Upper lobe of left lung (tissue), 6 donors: ENCODE measurements around the gene NSUN2. TPM values are rescaled to one million over a fixed set of nuclear protein-coding genes. Genes with fewer than 3 reads are reported as not detected.

Source experiments
- ATAC-seq, 2 donors: fragments of 200-7000 bp; cut with Tn5 transposase; one replicate each; pipeline ENCODE4 v1.9.1; 2022; ENCODE audit warnings: mild to moderate bottlenecking in 2 of 2, moderate library complexity in 2 of 2; ENCODE audit not compliant: low FRiP score in 2 of 2
- DNase-seq, 2 donors: peaks; one replicate each; pipeline ENCODE4 v3.0.0-alpha.2; 2019 to 2020
- H3K27ac ChIP-seq, 4 donors: fragments of 200-600 bp; sonication (generic); one replicate each; pipeline ENCODE4 v1.5.1; 2016 to 2019
- H3K27me3 ChIP-seq, 4 donors: fragments of 200-600 bp; sonication (generic); one replicate each; pipeline ENCODE4 v1.5.1; 2017 to 2019
- H3K36me3 ChIP-seq, 4 donors: fragments of 200-600 bp; sonication (generic); one replicate each; pipeline ENCODE4 v1.5.1; 2016 to 2019
- H3K4me1 ChIP-seq, 4 donors: fragments of 200-600 bp; sonication (generic); one replicate each; pipeline ENCODE4 v1.5.1; 2018 to 2019
- H3K4me3 ChIP-seq, 4 donors: fragments of 200-600 bp; sonication (generic); one replicate each; pipeline ENCODE4 v1.5.1; 2017 to 2019; ENCODE audit warnings: mild to moderate bottlenecking in 2 of 4, moderate library complexity in 1 of 4
- H3K9me3 ChIP-seq, 4 donors: fragments of 200-600 bp; sonication (generic); one replicate each; pipeline ENCODE4 v1.5.1; 2018 to 2019
- EP300 ChIP-seq, 4 donors: sonication (generic); formaldehyde crosslinking; IDR thresholded peaks; one replicate each; pipeline ENCODE4 v1.5.1; 2017; ENCODE audit warnings: antibody characterized with exemption in 4 of 4, control low read depth in 2 of 4
- POLR2A ChIP-seq, 4 donors: fragments of 450-650 bp; IDR thresholded peaks; one replicate each; pipeline ENCODE4 v1.5.1; 2016 to 2017; ENCODE audit warnings: antibody characterized with exemption in 4 of 4, mild to moderate bottlenecking in 2 of 4
- POLR2AphosphoS5 ChIP-seq, 2 donors: sonication (generic); formaldehyde crosslinking; IDR thresholded peaks; one replicate each; pipeline ENCODE4 v1.5.1; 2017; ENCODE audit warnings: antibody characterized with exemption in 2 of 2
- WGBS, 2 donors: methylation state at CpG; one replicate each; pipeline ENCODE4 v1.1.5; 2017 to 2018; 5-methylcytosine and 5-hydroxymethylcytosine counted together
- total RNA-seq, 6 donors: library from RNA; depleted of rRNA in 4 of 6; stranded (reverse); fragments of >200 nt in 4 of 6; gene quantifications; one replicate each; pipeline versions ENCODE4 v1.1.0 to v1.2.1, GENCODE V29; 2016 to 2021
- TF ChIP-seq, protein P1 (sequence below), 6 experiments: fragments of 450-650 bp in 4 of 6; fragments of 200-600 bp in 2 of 6; sonication (generic) in 2 of 6; IDR thresholded peaks; one replicate each; pipeline ENCODE4 v1.5.1; 2016 to 2019; ENCODE audit warnings: antibody characterized with exemption in 6 of 6
- donor health status: DM: no; HTN: no; CAD: no; lungs with moderate emphysema.
- donor health status: DM: no; HTN: yes; CAD: no; lungs with severe emphysema.

Gene NSUN2
- total RNA-seq, 6 donors from 2014 or later: 41.9 to 92.2 (median 52.2) TPM

DNA sequence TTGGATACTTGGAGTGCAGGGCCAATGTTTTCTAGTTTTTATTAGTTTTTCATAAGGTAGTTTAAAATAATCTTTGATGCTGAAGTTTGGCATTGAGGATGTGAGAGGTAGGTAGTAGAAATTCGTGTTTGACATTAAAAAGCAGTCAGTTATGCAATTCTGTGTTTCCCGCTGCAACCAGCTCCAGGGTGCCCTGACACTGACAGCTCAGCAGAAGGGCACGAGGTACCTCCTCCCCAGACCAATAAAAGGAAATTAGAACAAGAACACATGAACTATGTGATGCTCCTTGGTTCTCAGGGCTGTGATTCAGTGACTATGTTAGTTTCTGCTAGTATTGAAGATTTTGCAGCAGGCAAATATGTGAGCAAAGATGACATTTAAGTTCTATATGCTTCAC is 40.2 kb downstream of the NSUN2 start:
- WGBS, 2 donors: 53 to 62% methylated on average over 3 of the region's 3 CpGs

DNA sequence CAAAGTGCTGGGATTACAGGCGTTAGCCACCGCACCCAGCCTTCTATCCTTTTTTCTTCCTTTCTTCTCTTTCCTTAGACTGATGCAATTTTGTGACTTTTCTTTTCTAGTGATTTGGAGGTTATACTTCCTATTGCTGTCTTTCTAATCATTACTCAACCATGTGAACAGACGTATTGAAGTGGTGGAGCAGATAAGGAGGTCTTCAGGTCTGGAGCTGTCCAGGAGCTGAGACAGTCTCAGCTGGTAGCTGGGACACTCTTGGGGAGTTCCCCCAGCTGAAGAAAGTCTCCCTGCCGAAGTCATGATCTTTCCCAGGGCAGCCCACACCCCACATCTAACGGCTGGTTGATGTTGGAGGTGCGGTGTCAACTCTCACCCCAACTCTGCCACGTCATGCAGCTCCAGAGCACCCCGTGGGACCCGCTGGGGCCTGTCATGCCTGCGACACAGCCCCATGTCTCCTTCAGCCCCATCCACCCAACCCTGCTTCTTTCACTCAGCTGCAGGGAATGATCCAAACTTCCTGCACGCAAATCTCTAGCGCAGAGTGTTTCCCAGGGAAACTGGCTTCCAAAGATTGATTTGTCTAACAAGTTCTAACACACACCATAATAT is 41.1 kb downstream of the NSUN2 start:
- 90 to 92% methylated on average over 9 to 12 of the region's 12 CpGs for WGBS, 2 donors

More for the DNA sequence above, 40.2 kb downstream of the NSUN2 start:
- H3K9me3 ChIP-seq: no peaks in the 10 kb centered on the region
- no peak for ATAC-seq
- H3K4me3 ChIP-seq: no peak overlapping the region
- peaks cover under 1 to 20% (median 7%) of the 10 kb centered on the region in 4 donors for H3K36me3 ChIP-seq
- no peaks in the 10 kb centered on the region for H3K27me3 ChIP-seq
- TF ChIP-seq POLR2A (IDR thresholded peaks at IDR 0.05) (no peak), POLR2AphosphoS5 (IDR thresholded peaks at IDR 0.05) (no peak), EP300 (IDR thresholded peaks at IDR 0.05) (no peak)
- TF ChIP-seq, protein P1, sequence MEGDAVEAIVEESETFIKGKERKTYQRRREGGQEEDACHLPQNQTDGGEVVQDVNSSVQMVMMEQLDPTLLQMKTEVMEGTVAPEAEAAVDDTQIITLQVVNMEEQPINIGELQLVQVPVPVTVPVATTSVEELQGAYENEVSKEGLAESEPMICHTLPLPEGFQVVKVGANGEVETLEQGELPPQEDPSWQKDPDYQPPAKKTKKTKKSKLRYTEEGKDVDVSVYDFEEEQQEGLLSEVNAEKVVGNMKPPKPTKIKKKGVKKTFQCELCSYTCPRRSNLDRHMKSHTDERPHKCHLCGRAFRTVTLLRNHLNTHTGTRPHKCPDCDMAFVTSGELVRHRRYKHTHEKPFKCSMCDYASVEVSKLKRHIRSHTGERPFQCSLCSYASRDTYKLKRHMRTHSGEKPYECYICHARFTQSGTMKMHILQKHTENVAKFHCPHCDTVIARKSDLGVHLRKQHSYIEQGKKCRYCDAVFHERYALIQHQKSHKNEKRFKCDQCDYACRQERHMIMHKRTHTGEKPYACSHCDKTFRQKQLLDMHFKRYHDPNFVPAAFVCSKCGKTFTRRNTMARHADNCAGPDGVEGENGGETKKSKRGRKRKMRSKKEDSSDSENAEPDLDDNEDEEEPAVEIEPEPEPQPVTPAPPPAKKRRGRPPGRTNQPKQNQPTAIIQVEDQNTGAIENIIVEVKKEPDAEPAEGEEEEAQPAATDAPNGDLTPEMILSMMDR (IDR thresholded peaks at IDR 0.05): no peak
- H3K4me1 ChIP-seq: no peaks in the 10 kb centered on the region
- DNase-seq: no peak
- H3K27ac ChIP-seq: no peak overlapping the region

DNA sequence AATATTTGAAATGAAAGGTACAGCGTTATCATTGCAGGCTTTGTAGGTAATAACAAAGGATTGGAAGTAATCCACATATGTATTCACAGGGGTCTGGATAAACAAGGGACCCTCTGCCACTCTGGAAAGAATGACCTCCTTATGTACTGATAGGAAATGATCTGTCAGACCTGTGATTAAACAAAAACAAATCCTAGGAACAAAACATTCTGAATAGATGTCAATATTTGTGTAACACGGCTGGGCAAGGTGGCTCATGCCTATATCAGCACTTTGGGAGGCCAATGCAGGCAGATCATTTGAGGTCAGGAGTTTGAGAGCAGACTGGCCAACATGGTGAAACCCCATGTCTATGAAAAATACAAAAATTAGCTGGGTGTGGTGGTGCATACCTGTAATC is 42.3 kb downstream of the NSUN2 start:
- DNase-seq (no peak), ATAC-seq (no peak)
- Histone ChIP-seq H3K27ac (no peak overlapping the region), H3K4me1 (no peaks in the 10 kb centered on the region), H3K36me3 (peaks cover 0 to under 1% (median 0%) of the 10 kb centered on the region in 4 donors), H3K27me3 (no peaks in the 10 kb centered on the region), H3K9me3 (no peaks in the 10 kb centered on the region), H3K4me3 (no peak overlapping the region)
- 60 to 72% methylated on average over 2 of the region's 2 CpGs for WGBS, 2 donors
- no peak for TF ChIP-seq POLR2A (IDR thresholded peaks at IDR 0.05)
- no peak for TF ChIP-seq EP300 (IDR thresholded peaks at IDR 0.05)

More for the DNA sequence above, 41.1 kb downstream of the NSUN2 start:
- TF ChIP-seq, protein P1 (IDR thresholded peaks at IDR 0.05): no peak
- TF ChIP-seq POLR2A (IDR thresholded peaks at IDR 0.05) (no peak), EP300 (IDR thresholded peaks at IDR 0.05) (no peak), POLR2AphosphoS5 (IDR thresholded peaks at IDR 0.05) (no peak)
- H3K4me1 ChIP-seq: no peaks in the 10 kb centered on the region
- DNase-seq (no peak), ATAC-seq (no peak)
- H3K9me3 ChIP-seq: no peaks in the 10 kb centered on the region
- H3K4me3 ChIP-seq: no peak overlapping the region
- peaks cover 0 to 12% (median 6%) of the 10 kb centered on the region in 4 donors for H3K36me3 ChIP-seq
- H3K27me3 ChIP-seq: no peaks in the 10 kb centered on the region
- no peak overlapping the region for H3K27ac ChIP-seq

DNA sequence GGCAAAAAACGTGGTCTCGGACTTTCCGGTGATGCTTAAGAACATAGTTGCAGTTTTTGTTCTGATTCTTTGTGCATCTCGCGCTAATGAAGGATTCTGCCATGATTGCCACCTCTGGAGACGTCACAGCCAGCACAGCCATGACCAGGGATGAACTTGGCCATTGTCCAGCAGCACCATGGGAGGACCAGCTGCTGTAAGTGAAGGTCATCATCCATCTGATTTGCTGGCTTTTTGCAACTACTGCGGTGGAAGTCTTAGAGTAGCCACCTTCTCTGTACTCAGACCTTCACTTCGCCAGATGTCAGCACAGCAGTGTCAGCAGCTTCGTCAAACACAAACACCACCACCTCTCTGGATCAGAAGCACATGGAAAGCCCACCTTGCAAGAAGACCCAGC is 45.7 kb downstream of the NSUN2 start:
- no peak overlapping the region for H3K4me3 ChIP-seq
- WGBS, 2 donors: 83 to 86% methylated on average over 9 of the region's 9 CpGs
- no peak overlapping the region for H3K27ac ChIP-seq
- TF ChIP-seq, protein P1 (IDR thresholded peaks at IDR 0.05): no peak
- TF ChIP-seq POLR2A (IDR thresholded peaks at IDR 0.05): no peak
- TF ChIP-seq EP300 (IDR thresholded peaks at IDR 0.05): no peak
- no peak for TF ChIP-seq POLR2AphosphoS5 (IDR thresholded peaks at IDR 0.05)
- ATAC-seq (no peak), DNase-seq (no peak)
- H3K4me1 ChIP-seq: peaks cover 3 to 12% (median 9%) of the 10 kb centered on the region in 4 donors
- H3K9me3 ChIP-seq: no peaks in the 10 kb centered on the region
- H3K27me3 ChIP-seq: peaks cover 0 to 11% (median 5%) of the 10 kb centered on the region in 4 donors
- no peaks in the 10 kb centered on the region for H3K36me3 ChIP-seq

DNA sequence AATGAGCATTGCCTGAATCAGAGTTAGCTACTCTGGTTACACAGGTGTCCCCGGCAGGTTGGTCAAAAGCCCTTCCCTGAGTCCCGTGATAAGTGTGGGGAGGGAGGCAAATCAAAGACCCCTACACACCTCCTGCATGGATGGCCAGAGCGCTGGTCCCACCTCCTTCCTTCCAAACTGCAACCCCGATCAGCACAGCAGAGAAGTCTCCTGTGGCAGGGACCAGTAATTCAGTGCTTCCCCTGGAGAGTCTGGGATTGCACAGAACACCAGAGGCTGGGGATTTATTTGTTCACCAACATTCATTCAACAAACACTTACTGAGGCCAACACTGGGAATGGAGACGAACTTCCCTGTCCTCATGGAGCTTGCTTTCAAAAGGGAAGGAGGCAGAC is 46.2 kb downstream of the NSUN2 start:
- no peak for DNase-seq

More for the DNA sequence above, 46.2 kb downstream of the NSUN2 start:
- Histone ChIP-seq H3K36me3 (no peaks in the 10 kb centered on the region), H3K27me3 (peaks cover 0 to 11% (median 5%) of the 10 kb centered on the region in 4 donors), H3K9me3 (no peaks in the 10 kb centered on the region), H3K4me3 (no peak overlapping the region), H3K27ac (no peak overlapping the region), H3K4me1 (peaks cover 3 to 12% (median 9%) of the 10 kb centered on the region in 4 donors)
- ATAC-seq: no peak
- TF ChIP-seq EP300 (IDR thresholded peaks at IDR 0.05) (no peak), POLR2A (IDR thresholded peaks at IDR 0.05) (no peak), POLR2AphosphoS5 (IDR thresholded peaks at IDR 0.05) (no peak)
- TF ChIP-seq, protein P1 (IDR thresholded peaks at IDR 0.05): no peak
- WGBS, 2 donors: 83% methylated on average over 5 of the region's 5 CpGs
